HG03060 (cell line): ENCODE results near the gene MRPL17.

ENCODE experiments used
- ATAC-seq: cut with Tn5 transposase; IDR thresholded peaks from one replicate; pipeline ENCODE4 v1.9.1; 2021; ENCODE audit warnings: low read depth, moderate number of reproducible peaks; ENCODE audit not compliant: unreplicated experiment

Gene MRPL17

GRCh38 chr11:6655020-6655789 is 27.9 kb downstream of the MRPL17 start:
- ATAC-seq = no peak

- ATAC-seq = no peak
Observed at GRCh38 chr11:6654281-6655019, 28.7 kb downstream of the MRPL17 start.

- ATAC-seq = no peak
Observed at GRCh38 chr11:6653656-6654055, 29.5 kb downstream of the MRPL17 start.

- no peak for ATAC-seq
Observed at GRCh38 chr11:6653097-6653496, 30.0 kb downstream of the MRPL17 start.

GRCh38 chr11:6652182-6652581 is 31.0 kb downstream of the MRPL17 start:
- ATAC-seq = no peak

- no peak for ATAC-seq
Observed at GRCh38 chr11:6650980-6651379, 32.2 kb downstream of the MRPL17 start.

GRCh38 chr11:6650104-6650503 is 33.0 kb downstream of the MRPL17 start:
- no peak for ATAC-seq

- no peak for ATAC-seq
Observed at GRCh38 chr11:6648501-6648900, 34.6 kb downstream of the MRPL17 start.

GRCh38 chr11:6647836-6648235 is 35.3 kb downstream of the MRPL17 start:
- no peak for ATAC-seq

GRCh38 chr11:6646918-6647679 is 36.0 kb downstream of the MRPL17 start:
- peak; percentile 85 for ATAC-seq

GRCh38 chr11:6646576-6646917 is 36.6 kb downstream of the MRPL17 start:
- no peak for ATAC-seq

- ATAC-seq = no peak
Observed at GRCh38 chr11:6646071-6646470, 37.1 kb downstream of the MRPL17 start.

GRCh38 chr11:6642957-6643356 is 40.2 kb downstream of the MRPL17 start:
- no peak for ATAC-seq

GRCh38 chr11:6640985-6641701 is 42.0 kb downstream of the MRPL17 start:
- no peak for ATAC-seq

- ATAC-seq = no peak
Observed at GRCh38 chr11:6640036-6640984, 42.8 kb downstream of the MRPL17 start.

GRCh38 chr11:6638429-6638828 is 44.7 kb downstream of the MRPL17 start:
- ATAC-seq = no peak

GRCh38 chr11:6637871-6638270 is 45.3 kb downstream of the MRPL17 start:
- ATAC-seq = no peak

- ATAC-seq = no peak
Observed at GRCh38 chr11:6636480-6636879, 46.7 kb downstream of the MRPL17 start.

GRCh38 chr11:6635082-6635932 is 47.8 kb downstream of the MRPL17 start:
- no peak for ATAC-seq
